Breast epithelium (tissue), 4 donors: ENCODE results near the gene IMMP2L. TPM values are rescaled to one million over a fixed set of nuclear protein-coding genes. Genes with fewer than 3 reads are reported as not detected.
"Not testable (repeated sequence)": the region's sequence is repeated elsewhere in the genome, so short reads cannot be mapped to it uniquely, and the experiment has no call there.

Experiments used
- DNase-seq, 2 donors: peaks; one replicate each; pipeline ENCODE4 v3.0.0-alpha.2; 2019; ENCODE audit warnings: low spot score in 2 of 2
- H3K27ac ChIP-seq, 2 donors: fragments of 200-600 bp; sonication (generic) in 1 of 2; one replicate each; pipeline ENCODE4 v1.5.1; 2016 to 2019; ENCODE audit warnings: mild to moderate bottlenecking in 1 of 2
- H3K27me3 ChIP-seq, 2 donors: fragments of 200-600 bp; sonication (generic) in 1 of 2; one replicate each; pipeline versions ENCODE4 v1.5.1 to v1.6.0; 2017 to 2019; ENCODE audit warnings: control low read depth in 1 of 2, mild to moderate bottlenecking in 1 of 2
- H3K36me3 ChIP-seq: fragments of 200-600 bp; one replicate; pipeline ENCODE4 v1.5.1; 2019
- H3K4me1 ChIP-seq, 2 donors: fragments of 200-600 bp; sonication (generic); one replicate each; pipeline ENCODE4 v1.5.1; 2016 to 2019; ENCODE audit warnings: control low read depth in 1 of 2
- H3K4me3 ChIP-seq, 3 donors: fragments of 200-600 bp; sonication (generic); 1 replicate in 2 of 3; 2 replicates in 1 of 3; pipeline ENCODE4 v1.5.1; 2016 to 2019; ENCODE audit warnings: mild to moderate bottlenecking in 3 of 3, moderate library complexity in 2 of 3
- H3K9me3 ChIP-seq, 2 donors: fragments of 200-600 bp; sonication (generic) in 1 of 2; one replicate each; pipeline ENCODE4 v1.5.1; 2016 to 2019; ENCODE audit warnings: control low read depth in 1 of 2
- POLR2A ChIP-seq: fragments of 450-650 bp; IDR thresholded peaks from one replicate; pipeline ENCODE4 v1.6.1; 2016; ENCODE audit warnings: antibody characterized with exemption, mild to moderate bottlenecking, moderate library complexity
- POLR2AphosphoS5 ChIP-seq, 3 donors: sonication (generic); formaldehyde crosslinking; IDR thresholded peaks; one replicate each; pipeline ENCODE4 v1.6.1; 2017; ENCODE audit warnings: antibody characterized with exemption in 3 of 3
- intact Hi-C: fragments of 100-400 bp; cut with DNase I; formaldehyde crosslinking; loops from one replicate; pipeline ENCODE4 v1.15.1; 2023; ENCODE audit warnings: low total_unique reads
- total RNA-seq, 3 donors: library from RNA; depleted of rRNA; stranded (reverse); fragments of >200 nt; gene quantifications; one replicate each; pipeline ENCODE4 v1.1.0, GENCODE V29; 2016
- TF ChIP-seq, protein P1 (sequence below), 3 donors: fragments of 450-650 bp; IDR thresholded peaks; one replicate each; pipeline ENCODE4 v1.5.1; 2016 to 2017; ENCODE audit warnings: antibody characterized with exemption in 3 of 3, mild to moderate bottlenecking in 3 of 3, moderate library complexity in 3 of 3

Gene IMMP2L
- total RNA-seq, 3 donors from 2014 or later, result 19.8 to 39.7 (median 30.8) TPM

DNA sequence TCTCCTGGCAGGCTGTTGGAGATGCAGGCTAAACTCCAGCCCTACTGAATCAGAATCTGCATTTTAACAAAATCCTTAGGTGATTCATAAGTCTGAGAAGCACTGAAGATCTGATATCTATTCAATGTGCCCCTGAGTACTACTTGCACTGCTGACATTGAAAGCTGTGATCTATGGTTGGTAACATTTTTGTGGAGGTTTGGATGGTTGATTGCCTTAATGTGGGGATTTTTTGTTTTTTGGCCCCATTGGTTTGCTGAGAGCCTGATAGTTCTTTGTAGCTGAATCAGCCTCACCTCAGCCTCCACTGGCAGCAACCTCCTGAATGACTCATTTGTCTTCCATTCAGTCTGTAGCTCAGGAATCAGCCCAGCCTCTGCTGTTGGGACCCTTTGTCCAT, 486.1 kb downstream of the IMMP2L start:
- H3K27ac ChIP-seq, result no peak overlapping the region
- TF ChIP-seq, protein P1, sequence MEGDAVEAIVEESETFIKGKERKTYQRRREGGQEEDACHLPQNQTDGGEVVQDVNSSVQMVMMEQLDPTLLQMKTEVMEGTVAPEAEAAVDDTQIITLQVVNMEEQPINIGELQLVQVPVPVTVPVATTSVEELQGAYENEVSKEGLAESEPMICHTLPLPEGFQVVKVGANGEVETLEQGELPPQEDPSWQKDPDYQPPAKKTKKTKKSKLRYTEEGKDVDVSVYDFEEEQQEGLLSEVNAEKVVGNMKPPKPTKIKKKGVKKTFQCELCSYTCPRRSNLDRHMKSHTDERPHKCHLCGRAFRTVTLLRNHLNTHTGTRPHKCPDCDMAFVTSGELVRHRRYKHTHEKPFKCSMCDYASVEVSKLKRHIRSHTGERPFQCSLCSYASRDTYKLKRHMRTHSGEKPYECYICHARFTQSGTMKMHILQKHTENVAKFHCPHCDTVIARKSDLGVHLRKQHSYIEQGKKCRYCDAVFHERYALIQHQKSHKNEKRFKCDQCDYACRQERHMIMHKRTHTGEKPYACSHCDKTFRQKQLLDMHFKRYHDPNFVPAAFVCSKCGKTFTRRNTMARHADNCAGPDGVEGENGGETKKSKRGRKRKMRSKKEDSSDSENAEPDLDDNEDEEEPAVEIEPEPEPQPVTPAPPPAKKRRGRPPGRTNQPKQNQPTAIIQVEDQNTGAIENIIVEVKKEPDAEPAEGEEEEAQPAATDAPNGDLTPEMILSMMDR (IDR thresholded peaks at IDR 0.05), result no peak
- TF ChIP-seq POLR2AphosphoS5 (IDR thresholded peaks at IDR 0.05), result no peak
- no peak for TF ChIP-seq POLR2A
- DNase-seq, result no peak
- H3K4me3 ChIP-seq, result no peak overlapping the region
- intact Hi-C loops, result no loop called here
- H3K9me3 ChIP-seq, result no peaks in the 10 kb centered on the region
- no peaks in the 10 kb centered on the region for H3K36me3 ChIP-seq
- H3K4me1 ChIP-seq, result no peaks in the 10 kb centered on the region
- H3K27me3 ChIP-seq, result no peaks in the 10 kb centered on the region

GRCh38 chr7:111075498-111075897, 486.8 kb downstream of the IMMP2L start:
- H3K9me3 ChIP-seq, result no peaks in the 10 kb centered on the region
- H3K36me3 ChIP-seq, result no peaks in the 10 kb centered on the region
- no peak for TF ChIP-seq POLR2A
- no peak for TF ChIP-seq POLR2AphosphoS5 (IDR thresholded peaks at IDR 0.05)
- no peak for DNase-seq
- intact Hi-C loops, result no loop called here
- no peak overlapping the region for H3K27ac ChIP-seq
- no peak overlapping the region for H3K4me3 ChIP-seq
- no peaks in the 10 kb centered on the region for H3K27me3 ChIP-seq
- H3K4me1 ChIP-seq, result no peaks in the 10 kb centered on the region

- intact Hi-C loops, result no loop called here
- H3K36me3 ChIP-seq, result no peaks in the 10 kb centered on the region
- TF ChIP-seq POLR2AphosphoS5 (IDR thresholded peaks at IDR 0.05), result no peak
- TF ChIP-seq, protein P1 (IDR thresholded peaks at IDR 0.05), result no peak
- TF ChIP-seq POLR2A, result no peak
- H3K27ac ChIP-seq, result no peak overlapping the region
- H3K4me3 ChIP-seq, result no peak overlapping the region
- no peak for DNase-seq
- no peaks in the 10 kb centered on the region for H3K4me1 ChIP-seq
- H3K27me3 ChIP-seq, result no peaks in the 10 kb centered on the region
- H3K9me3 ChIP-seq, result no peaks in the 10 kb centered on the region
Observed at GRCh38 chr7:111074748-111075146, 487.5 kb downstream of the IMMP2L start.

DNA sequence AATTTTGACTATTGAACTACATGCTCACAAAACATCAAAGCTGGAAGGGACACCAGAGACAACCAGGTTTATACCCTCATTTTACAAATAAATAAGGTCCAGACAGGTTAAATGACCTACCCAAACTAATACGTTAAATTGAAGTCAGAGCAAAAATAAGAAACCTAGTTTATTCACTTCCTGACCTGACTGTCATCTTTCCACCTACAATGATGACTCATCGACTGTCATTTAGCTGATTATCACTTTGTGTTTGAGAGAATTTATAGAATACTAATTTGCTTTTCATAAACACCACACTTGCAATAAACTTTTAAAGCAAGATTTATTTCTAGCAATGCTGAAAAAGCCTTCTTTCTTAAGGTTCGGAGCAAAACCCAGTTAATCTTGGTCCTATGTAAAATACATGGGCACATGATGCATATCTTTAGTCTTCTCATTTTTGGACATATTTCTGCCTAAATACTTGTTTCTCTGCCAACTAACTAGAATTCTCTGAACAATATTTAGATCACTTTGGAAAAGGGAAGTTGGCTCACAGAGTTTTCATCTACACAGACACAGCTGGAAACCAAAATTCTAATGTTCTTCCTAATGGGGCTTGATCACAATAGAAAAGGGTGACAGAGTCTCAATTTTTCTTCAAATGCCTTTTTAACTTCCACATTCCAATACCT, 488.1 kb downstream of the IMMP2L start:
- no peak overlapping the region for H3K4me3 ChIP-seq
- H3K27ac ChIP-seq, result no peak overlapping the region
- no peaks in the 10 kb centered on the region for H3K36me3 ChIP-seq
- H3K4me1 ChIP-seq, result no peaks in the 10 kb centered on the region
- H3K27me3 ChIP-seq, result no peaks in the 10 kb centered on the region
- no peaks in the 10 kb centered on the region for H3K9me3 ChIP-seq
- DNase-seq, result no peak
- TF ChIP-seq, protein P1 (IDR thresholded peaks at IDR 0.05), result no peak
- TF ChIP-seq POLR2AphosphoS5 (IDR thresholded peaks at IDR 0.05), result no peak
- no peak for TF ChIP-seq POLR2A
- intact Hi-C loops, result no loop called here

- H3K9me3 ChIP-seq, H3K36me3 ChIP-seq, DNase-seq, H3K27ac ChIP-seq, intact Hi-C loops, H3K4me3 ChIP-seq, H3K4me1 ChIP-seq, H3K27me3 ChIP-seq: not testable (repeated sequence)
Observed at GRCh38 chr7:111072658-111073057, 489.6 kb downstream of the IMMP2L start.

DNA sequence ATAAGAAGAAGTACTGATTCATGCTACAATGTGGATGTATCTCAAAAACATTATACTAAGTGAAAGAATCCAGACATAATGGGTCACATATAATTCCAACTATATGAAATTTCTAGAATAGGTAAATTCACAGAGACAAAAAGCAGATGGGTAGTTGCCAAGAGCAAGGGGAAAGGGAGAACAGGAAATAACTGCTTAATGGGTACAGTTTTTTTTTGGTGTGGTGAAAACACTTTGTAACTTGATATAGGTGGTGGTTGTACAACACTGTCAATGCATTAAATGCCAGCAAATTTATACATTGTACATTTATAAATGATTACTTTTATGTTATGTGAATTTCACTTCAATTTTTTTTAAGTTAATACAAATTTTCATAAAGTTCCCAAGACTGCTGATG, 490.7 kb downstream of the IMMP2L start:
- no peak for DNase-seq
- Histone ChIP-seq H3K27me3 (no peaks in the 10 kb centered on the region), H3K4me3 (no peak overlapping the region), H3K9me3 (no peaks in the 10 kb centered on the region), H3K36me3 (no peaks in the 10 kb centered on the region), H3K27ac (no peak overlapping the region), H3K4me1 (no peaks in the 10 kb centered on the region)
- TF ChIP-seq, protein P1 (IDR thresholded peaks at IDR 0.05), result no peak
- TF ChIP-seq POLR2AphosphoS5 (IDR thresholded peaks at IDR 0.05), result no peak
- no peak for TF ChIP-seq POLR2A
- intact Hi-C loops, result no loop called here
